Activated T-helper 1 cell treated with Interleukin-2 at 50 U/mL for 16 hours (primary cell): ENCODE data around the gene SVOP.

Experiments used
- DNase-seq: peaks from one replicate; pipeline ENCODE4 v3.0.0-alpha.2; 2020; ENCODE audit warnings: low read depth

Gene SVOP

DNA sequence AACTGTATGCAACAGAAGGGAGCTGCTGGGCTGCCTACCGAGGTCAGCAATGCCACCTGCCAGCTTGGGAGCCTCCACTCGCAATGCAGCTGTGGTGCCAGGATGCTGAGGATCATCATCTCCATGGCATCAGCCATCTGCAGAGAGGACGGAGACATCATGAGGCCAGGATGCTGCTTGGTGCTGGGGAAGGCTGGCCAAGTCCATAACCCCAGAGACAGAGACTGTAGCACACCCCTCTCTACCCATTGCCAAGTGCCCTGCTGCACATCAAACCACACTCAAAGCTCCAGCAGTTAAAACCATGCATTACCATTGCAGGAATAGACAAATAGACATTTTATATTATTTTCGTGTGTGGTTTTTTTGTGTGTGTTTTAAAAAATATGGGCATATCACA lies 43.5 kb downstream of the SVOP start:
- no peak for DNase-seq

DNA sequence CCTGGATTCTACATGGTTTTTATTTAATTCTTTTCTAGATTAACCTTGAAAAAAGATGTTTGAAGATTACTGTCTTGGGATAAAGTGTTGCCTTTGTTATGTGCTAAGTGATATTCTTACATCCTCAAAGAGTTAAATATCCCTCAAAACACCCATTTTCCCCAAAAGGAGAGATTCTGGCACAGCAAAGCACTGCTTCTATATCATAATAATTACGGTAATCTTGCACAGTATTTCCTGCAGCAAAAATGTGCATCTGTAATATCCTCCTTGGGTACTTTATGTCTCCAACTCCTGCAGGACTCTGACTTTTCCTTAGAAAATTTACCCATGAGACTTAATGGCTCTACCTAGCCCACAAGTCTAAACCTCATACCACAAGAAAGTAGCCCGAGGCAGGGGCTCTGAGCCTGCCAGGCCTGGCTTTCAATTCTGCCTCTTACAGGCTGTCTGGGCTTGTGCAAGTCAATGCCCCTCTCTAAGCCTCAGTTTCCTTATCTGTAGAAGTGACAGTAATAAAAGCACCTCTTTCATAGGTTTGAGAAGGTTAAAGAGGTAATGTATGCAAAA lies 45.8 kb downstream of the SVOP start:
- no peak for DNase-seq

DNA sequence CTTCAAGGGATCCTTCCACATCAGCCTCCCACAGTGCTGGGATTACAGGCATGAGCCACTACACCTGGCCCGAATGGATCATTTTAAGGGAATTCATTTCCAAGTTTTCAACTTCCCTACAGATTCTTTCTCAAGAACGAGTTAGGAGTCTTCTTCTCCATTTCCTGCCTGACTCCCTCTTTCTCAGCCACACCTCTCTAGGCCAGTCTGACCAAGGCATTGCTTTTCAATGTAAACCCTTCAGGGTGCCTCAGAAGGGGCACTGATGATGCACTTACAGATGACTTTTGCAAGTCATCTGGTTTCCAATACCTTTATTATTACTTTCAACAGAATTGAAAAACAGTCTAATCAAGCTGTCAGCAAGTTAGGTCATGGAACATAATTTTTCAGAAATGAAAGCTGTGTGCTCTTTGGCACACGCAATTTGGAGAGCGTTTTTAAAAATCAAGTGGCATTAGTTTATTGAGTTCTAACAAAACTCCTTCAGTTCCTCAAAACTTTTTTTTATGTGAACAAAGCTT lies 47.2 kb downstream of the SVOP start:
- no peak for DNase-seq

DNA sequence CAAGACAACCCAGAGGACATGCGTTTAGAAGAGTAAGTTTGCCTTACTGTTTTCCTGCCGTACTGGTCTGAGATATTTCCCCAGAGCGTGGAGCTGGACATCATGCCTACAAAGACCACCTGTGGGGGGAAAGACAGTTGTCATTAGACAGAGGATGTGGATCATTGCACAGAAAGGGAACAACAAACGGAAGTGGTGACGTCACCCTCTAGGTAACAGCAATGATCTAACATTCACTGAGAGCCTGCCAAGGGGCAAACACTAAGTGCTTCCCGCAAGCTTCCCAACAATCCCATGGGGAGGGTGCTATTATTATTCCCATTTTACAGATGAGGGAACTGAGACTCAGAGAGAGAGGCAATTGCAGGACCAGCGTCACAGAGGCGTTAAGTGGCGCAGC lies 48.5 kb downstream of the SVOP start:
- no peak for DNase-seq

DNA sequence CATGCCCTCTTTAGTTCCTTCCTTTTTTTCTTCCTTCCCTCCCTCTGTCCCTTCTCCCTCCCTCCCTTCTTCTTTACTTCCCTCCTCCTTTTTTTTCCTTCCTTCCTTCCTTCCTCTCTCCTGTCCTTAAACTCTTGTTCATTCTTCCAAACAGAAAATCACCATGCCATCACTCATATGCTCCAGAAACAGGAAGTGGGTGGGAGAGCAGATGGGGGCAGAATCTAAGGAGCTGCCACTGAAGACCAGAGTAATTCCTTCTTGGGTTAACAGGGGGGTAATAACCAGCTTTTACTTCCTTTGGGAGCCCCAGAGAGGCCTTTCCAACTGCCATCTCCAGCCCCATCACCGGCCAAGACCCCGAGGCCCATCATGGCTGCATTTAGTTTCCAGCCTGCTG lies 51.2 kb downstream of the SVOP start:
- DNase-seq: no peak

DNA sequence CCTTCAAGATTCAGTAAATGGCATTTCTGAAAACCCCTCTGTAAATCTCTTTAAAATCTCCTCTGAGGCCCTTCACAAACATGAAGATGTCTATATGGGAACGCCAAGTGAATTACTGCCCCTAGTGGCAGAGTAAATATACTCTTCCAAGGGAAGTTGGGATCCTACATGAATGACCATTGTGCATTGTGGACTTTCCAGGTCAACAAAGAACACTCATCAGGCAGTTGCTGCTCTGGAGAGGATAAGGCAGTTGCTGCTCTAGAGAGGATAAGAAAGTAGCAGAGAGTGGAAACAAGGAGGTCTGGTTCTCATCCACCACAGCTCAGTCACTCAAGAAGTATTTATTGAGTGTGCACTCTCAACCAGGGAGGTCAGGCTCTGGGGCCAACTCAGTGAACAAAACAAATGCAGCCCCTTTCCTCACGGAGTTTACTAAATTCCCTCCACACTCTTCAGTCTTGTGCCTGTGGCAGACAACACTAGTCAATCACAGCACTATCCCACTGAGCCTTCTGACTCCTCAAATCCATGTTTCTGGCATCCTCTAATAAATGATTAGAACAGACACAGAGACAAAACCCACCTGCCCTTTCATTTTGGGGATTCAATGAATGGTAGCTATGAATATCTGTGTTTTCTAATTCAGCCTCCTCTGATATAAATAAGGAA lies 52.9 kb downstream of the SVOP start:
- DNase-seq: no peak

DNA sequence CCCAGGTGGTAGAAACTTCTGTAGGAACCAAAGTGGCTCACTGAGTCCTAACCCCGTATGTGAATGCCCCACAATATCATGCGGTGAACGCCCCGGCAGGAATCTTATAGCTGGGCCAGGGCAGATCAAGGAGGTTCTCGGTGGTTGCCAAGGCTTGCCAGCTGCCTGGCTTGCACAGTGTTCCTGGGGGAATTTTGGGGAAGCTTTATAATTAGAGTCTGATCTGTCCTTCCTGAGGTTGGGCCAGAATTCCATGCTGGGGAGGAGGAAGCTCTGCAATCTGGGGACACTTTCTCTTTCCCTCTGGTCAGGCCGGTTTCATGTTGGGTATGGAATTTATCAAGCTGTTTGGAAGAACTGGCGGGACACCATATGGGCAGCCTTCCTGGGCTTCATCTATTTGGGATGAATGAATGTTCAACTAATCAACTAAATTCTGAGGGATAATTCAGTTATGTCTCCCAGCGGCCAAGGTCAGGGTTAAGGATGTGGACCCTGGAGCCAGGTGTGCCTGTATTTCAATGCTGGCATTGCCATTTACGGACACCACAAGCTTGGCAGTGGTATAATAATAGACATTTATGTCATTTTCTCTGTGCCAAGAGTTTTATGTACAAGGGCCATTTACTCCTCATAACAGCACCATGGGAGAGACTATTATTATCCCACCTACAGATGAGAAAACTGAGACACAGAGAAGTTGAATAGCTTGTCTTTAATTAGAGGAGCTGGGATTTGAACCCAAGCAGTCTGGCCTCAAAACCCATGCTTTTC lies 54.3 kb downstream of the SVOP start:
- DNase-seq: no peak

DNA sequence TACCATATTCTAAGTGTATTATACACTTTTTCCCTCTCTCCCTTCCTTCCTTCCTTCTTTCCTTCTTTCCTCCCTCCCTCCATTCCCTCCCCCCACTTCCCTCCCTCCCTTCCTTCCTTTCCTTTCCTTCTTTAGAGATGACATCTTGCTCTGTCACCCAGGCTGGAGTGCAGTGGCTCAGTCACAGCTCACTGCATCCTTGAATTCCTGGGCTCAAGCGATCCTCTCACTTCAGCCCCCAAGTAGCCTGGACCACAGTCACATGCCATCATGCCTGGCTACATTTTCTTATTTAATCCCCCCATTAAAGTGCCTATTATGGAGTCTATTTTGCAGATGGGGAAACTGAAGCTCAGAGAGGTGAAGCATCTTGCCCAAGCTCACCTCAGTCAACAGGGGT lies 55.0 kb downstream of the SVOP start:
- no peak for DNase-seq

DNA sequence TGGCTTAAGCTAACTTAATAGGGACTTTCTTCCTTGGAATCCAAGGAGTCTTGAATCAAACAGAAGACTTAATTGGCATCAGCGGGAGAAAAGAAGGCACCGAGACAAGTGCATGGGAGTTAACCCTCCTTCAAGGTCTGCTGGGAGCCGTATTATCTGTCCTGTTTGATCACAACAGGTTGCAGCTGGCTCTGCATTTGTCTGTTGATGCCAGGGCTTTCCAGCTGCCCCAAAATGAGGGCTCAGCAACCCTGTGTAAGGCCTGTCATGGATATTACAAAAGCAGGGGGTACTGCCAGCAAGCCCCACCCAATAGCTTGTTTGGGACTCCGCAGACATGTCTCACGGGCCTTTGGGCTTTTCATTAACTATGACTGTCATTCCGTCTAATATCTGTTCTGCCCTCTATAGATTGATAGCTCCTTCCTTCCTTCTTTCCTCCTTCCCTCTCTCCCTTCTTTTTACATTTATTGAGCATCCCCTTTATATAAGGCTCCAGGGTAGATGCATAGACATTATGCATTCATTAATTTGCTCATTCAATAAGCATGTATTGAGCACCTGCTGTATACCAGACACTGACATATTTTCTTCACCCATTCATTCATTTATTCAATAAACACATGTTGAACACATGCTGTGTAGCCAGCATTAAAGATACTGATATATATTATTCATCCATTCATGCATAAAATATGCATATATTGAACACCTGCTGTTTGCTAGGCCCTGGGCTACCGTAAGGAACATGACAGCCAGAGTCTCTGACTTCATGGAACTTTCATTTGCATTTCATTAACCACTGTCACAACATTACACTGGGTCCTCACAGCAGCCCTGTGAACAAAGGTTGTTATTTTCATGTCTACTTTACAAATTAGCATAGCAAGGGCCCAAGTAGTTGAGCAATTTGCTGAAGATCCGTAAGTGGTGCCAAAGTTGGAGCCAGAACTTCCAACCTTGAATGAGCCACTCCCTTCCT lies 56.2 kb downstream of the SVOP start:
- DNase-seq: no peak

DNA sequence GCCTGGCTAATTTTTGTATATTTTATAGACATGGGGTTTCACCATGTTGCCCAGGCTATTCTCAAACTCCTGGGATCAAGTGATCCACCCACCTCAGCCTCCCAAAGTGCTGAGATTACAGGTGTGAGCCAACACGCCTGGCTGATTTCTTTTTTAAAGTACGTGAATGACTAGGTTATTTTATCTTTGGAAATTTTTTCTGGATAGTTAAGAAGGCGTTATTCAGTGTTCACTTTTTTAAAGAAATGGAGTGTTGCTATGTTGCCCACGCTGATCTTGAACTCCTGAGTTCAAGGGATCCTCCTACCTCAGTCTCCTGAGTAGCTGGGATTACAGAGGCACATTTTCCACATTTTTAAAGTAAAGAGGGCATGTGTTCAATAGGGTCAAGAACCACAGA lies 58.6 kb downstream of the SVOP start:
- no peak for DNase-seq

DNA sequence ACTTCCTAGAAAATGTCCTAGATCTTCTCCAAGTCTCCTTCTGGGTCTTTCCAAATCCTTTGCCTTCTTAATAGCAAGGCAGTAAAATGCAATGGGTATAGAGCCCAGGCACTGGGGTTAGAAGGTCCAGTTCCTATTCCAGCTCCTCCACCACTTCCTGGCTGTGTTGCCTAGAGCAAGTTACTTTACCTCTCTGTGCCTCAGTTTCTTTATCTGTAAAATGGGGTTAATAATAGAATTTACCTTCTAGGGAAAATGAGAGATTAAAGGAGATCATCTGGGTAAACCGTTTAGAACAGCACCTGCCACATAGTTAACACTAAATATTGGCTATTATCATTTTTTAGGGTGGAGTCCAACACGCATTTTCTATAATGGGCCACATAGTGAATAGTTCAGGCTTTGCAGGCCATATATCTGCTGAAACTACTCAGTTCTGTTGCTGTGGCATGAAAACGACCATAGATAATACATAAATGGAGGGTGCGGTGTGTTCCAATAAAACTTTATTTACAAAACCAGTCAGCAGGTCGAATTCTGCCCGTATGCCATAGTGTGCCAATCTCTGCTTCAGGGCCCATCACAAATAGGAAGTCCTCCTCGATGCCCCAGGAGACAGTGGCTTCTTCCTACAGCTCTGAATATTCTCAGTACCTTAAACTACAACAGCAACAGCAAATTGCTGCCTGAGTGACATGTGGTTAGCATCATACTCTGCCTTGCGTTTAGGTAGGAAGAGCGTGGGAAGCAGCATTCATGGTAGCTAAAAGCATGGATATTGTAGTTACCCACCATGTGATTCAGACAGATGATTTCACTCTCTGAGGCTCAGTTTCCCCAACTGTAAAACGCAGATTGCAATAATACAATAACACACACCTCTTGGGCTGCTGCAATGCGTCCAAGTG lies 60.9 kb downstream of the SVOP start:
- no peak for DNase-seq

DNA sequence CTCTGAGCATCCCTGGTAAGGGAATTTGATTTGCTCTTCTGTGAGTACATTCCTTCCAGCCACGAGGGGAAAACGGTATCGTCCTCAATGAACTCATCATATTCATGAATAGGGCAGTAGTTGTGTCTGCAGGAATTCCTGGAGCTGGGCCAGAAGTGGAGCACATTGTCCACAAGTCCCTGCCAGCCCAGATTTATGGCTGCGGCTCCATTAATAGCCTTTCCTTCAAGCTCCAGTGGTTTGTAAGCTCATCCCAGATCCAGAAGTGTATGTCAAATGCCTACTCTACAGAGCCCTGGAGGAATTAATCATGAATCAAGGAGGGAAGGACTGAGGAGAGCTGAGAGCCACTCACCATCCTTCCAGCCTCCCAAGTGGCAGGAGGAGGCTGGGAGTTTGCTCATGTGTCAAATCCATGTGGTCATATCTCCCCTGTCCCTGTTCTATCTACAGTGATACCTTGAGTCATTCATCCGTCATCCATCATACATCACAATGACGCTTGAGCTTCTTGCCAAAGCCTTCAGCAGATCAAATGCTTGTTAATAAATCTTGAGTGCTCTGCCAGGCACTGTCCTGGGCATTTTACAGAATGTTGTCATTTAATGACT lies 65.5 kb downstream of the SVOP start:
- no peak for DNase-seq

DNA sequence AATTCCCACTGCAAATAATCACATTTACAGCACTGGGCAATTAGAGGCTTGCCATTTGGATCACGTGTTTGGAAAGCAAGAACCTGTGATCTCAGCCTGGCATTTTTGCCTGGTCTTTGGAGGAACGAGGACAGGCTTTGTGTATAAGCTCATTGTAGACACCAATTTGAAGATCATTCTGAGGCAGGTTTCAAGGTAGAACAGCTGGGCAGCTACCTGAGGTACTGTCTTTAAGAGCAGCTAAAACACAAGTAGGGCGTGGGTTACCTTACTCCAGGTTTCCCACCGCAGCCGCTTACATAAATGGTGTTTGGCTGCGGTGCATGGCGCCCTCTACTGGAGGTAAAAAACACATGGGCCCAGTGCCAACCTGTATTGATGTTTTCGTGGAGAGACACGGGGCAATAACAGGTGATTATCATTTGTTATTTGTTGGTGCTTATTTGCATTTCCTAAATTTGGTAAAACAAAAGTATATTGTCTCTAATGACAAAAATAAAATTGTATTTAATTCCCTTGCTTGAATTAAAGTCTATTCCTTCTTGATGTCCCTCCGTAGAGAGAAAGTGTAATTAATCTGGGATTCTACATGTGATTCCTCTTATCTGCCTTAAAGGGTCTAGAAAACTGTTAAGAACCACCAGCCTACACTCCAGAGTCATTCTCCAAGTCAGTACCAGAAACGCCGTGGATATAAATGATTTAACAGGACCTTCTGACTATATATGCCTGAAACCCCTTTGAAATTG lies 69.7 kb downstream of the SVOP start:
- DNase-seq: peak; percentile 48

DNA sequence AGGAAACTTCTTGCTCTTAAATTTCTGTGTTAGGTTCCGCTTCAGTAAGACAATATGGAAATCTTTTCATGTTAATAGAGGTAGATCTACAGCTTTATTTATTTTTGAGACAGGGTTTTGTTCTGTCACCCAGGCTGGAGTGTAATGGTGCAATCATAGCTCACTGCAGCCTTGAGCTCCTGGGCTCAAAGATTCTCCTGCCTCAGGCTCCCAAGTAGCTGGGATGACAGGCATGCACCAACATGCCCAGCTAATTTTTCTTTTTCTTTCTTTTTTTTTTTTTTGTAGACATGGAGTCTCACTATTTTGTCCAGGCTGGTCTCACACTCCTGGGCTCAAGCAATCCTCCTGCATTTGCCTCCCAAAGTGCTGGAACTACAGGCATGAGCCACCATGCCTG lies 70.9 kb downstream of the SVOP start:
- no peak for DNase-seq

DNA sequence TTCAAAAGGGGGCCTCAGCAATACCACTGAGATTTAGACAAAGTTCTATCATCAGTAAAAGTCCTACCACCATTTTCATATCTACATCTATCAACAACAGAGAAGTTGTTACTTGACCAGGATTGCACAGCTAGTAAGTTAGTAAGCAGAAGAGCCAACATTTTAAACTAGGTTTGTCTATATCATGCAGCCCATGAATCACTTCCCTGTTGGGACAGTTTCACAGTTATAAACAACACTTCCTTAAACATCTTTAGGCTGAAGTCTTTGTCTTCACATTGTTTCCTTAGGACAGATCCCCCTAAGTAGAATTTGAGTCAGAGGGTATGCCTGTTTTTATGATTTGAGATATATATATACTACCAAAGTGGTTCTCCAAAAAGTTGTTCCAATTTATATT lies 72.5 kb downstream of the SVOP start:
- DNase-seq: no peak

DNA sequence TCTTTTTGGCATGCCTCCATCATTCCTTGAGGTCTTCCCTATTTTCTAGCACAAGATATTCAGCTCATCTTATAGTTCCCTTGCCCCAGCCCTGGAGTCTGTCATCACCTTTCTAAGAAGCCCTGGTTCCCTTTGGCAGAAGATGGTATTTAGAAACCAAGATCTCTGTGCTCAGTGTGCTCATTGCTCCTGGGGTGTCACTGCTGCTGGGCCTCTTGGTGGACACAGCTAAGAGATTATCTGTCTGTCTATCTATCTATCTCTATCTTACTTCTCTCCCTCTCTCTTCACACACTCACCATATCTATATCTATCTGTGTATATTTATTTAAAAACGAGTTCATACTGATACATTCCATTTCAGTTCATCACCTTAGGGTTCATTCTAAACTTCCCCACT lies 73.8 kb downstream of the SVOP start:
- DNase-seq: no peak

DNA sequence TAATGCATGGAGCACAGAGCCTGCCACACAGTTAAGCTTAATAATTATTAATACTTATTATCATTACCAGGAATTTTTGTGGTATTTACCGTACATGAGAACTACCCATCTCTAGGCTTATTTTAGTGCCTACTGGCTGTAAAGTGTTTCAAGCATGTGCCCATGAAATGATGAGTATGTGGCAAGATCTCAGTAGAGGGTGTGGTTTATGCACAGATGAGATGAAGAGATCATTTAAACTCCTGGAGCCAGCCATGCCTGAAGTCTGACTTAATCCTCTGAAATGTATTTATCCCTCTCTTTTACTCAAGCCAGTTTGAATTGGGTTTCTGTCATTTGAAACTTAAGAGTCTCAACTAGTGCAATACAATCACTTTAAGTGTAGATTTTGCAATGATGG lies 80.7 kb downstream of the SVOP start:
- no peak for DNase-seq

DNA sequence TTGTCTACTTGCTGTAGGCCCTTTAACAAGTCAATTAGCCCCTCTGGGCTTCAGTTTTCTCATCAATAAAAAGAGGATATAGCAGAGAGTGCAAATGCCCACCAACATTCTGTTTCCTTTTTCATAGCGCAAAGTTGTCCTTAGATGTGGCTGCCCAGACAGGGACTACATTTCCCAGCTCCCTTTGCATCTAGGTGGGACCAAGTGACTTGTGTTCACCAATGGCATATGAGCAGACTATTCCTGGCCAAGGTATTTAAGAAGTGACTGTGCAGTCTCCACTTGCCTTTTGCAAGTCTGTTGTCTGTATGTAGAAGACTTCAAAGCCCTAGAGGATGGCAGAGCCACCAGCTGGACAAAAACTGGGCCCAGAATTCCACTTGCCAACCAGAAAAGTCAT lies 81.3 kb downstream of the SVOP start:
- no peak for DNase-seq

DNA sequence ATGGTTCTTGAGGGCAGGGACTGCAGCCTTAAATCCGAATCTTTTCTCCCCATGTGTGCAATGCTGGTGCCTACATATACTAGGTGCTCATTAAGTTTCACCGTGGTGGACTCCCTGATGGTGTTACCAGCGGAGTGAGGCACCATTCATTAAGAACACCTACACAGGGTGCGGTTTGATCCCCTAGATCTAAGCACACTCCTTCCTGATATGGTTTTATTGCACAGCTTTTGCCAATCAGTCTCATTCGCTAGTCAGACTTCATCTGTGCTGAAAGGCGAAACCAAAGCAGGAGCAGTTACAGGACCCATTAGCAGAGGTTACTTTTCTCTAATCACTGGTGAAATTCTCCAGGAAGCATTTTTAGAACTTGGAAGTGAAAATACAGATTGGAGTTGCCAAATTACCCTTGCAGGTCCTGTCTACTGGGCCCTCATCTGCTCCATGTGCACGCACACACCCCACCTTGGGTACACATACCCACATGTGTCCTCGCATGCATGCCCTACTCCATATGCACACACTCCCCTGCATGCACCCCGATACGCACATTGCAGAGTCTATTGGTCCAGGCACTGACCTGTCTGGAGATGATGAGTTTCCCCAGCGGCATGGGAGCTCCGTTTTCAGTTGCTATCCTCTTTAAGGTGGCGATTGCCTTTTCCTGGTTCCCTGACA lies 82.5 kb downstream of the SVOP start:
- no peak for DNase-seq
